IMR-90 (cell line): ENCODE measurements around the gene EPM2AIP1. TPM values are rescaled to one million over a fixed set of nuclear protein-coding genes. Genes with fewer than 3 reads are reported as not detected.

Experiments
- ATAC-seq: fragments of 200-7000 bp; cut with Tn5 transposase; 2 replicates; pipeline ENCODE4 v1.9.1; 2020; ENCODE audit warnings: low read depth, mild to moderate bottlenecking, moderate library complexity
- BruUV-seq: library from RNA; stranded (reverse); fragments of 400-500 nt; replicated peaks from 2 replicates; lab custom pipeline; 2021; lab: Mats Ljungman, UMichigan
- CTCF ChIA-PET: fragments of 300-600 bp; formaldehyde crosslinking; extraction: SDS; loops from one replicate; lab custom pipeline; 2021; ENCODE audit warnings: antibody characterized with exemption; lab: Yijun Ruan, JAX
- POLR2A ChIA-PET: fragments of 300-600 bp; sonication (Branson Sonifier 250); formaldehyde crosslinking; loops from one replicate; lab custom pipeline; 2022; ENCODE audit warnings: antibody characterized with exemption; ENCODE audit not compliant: unreplicated experiment; lab: Charles Lee
- DNase-seq: peaks from one replicate; pipeline ENCODE4 v3.0.0; 2013
- H2AFZ ChIP-seq: replicated peaks from 2 replicates; pipeline ENCODE3; 2013; ENCODE audit warnings: low read length, mild to moderate bottlenecking; ENCODE audit not compliant: poor library complexity
- H2AK5ac ChIP-seq: 2 replicates; pipeline ENCODE4 v1.6.1; 2013; ENCODE audit warnings: low read depth, low read length, inconsistent platforms
- H2AK9ac ChIP-seq: replicated peaks from 2 replicates; pipeline ENCODE3; 2013; ENCODE audit warnings: mild to moderate bottlenecking, low read depth, low read length, moderate library complexity; ENCODE audit not compliant: poor library complexity
- H2BK120ac ChIP-seq: 2 replicates; pipeline ENCODE4 v1.6.1; 2013; ENCODE audit warnings: low read depth, low read length, inconsistent platforms
- H2BK15ac ChIP-seq: 3 replicates; pipeline ENCODE4 v1.6.1; 2013; ENCODE audit warnings: low read depth, low read length, inconsistent platforms
- H2BK20ac ChIP-seq: 2 replicates; pipeline ENCODE4 v1.6.1; 2013; ENCODE audit warnings: low read depth, mild to moderate bottlenecking, inconsistent platforms, low read length, moderate library complexity
- H2BK5ac ChIP-seq: 2 replicates; pipeline ENCODE4 v1.6.1; 2013; ENCODE audit warnings: mild to moderate bottlenecking, low read depth, low read length, inconsistent platforms; ENCODE audit not compliant: poor library complexity, severe bottlenecking
- H3K14ac ChIP-seq: replicated peaks from 2 replicates; pipeline ENCODE4 v1.6.1; 2013; ENCODE audit warnings: low read depth, low read length, inconsistent platforms
- H3K18ac ChIP-seq: 2 replicates; pipeline ENCODE4 v1.6.1; 2013; ENCODE audit warnings: low read depth, low read length, control low read depth
- H3K23ac ChIP-seq: 2 replicates; pipeline ENCODE4 v1.6.1; 2013; ENCODE audit warnings: low read depth, low read length, inconsistent platforms
- H3K27ac ChIP-seq: 2 replicates; pipeline ENCODE4 v1.5.1; 2013; ENCODE audit warnings: mild to moderate bottlenecking, control low read depth, low read length; ENCODE audit not compliant: insufficient read depth
- H3K27me3 ChIP-seq: 2 replicates; pipeline ENCODE4 v1.6.1; 2013; ENCODE audit warnings: low read length; ENCODE audit not compliant: control insufficient read depth, insufficient read depth
- H3K36me3 ChIP-seq: 2 replicates; pipeline ENCODE4 v1.6.1; 2013; ENCODE audit warnings: low read length, mixed read lengths; ENCODE audit not compliant: control insufficient read depth, insufficient read depth
- H3K4ac ChIP-seq: 2 replicates; pipeline ENCODE4 v1.6.1; 2013; ENCODE audit warnings: low read depth, low read length, inconsistent platforms
- H3K4me1 ChIP-seq: 2 replicates; pipeline ENCODE4 v1.6.1; 2013; ENCODE audit warnings: low read length, mixed read lengths; ENCODE audit not compliant: control insufficient read depth, insufficient read depth
- H3K4me2 ChIP-seq: 2 replicates; pipeline ENCODE4 v1.6.1; 2013; ENCODE audit warnings: low read depth, mild to moderate bottlenecking, control low read depth, low read length, moderate library complexity
- H3K4me3 ChIP-seq: 2 replicates; pipeline ENCODE4 v1.5.1; 2013; ENCODE audit warnings: low read depth, mild to moderate bottlenecking, control low read depth, low read length, moderate library complexity; ENCODE audit not compliant: insufficient read depth
- H3K56ac ChIP-seq: 2 replicates; pipeline ENCODE4 v1.6.1; 2013; ENCODE audit warnings: low read length, inconsistent platforms; ENCODE audit not compliant: insufficient read depth; ENCODE audit errors: extremely low read depth
- H3K79me1 ChIP-seq, 2 experiments: 2 replicates each; pipeline ENCODE4 v1.6.1; 2013; ENCODE audit warnings: low read length in 2 of 2, inconsistent platforms in 1 of 2, low read depth in 1 of 2
- H3K9ac ChIP-seq: 2 replicates; pipeline ENCODE4 v1.6.1; 2013; ENCODE audit warnings: low read depth, low read length, control low read depth
- H3K9me1 ChIP-seq: 2 replicates; pipeline ENCODE4 v1.6.1; 2013; ENCODE audit warnings: low read length, inconsistent platforms; ENCODE audit not compliant: insufficient read depth
- H3K9me3 ChIP-seq: 2 replicates; pipeline ENCODE4 v1.6.1; 2013; ENCODE audit warnings: low read length; ENCODE audit not compliant: control insufficient read depth, insufficient read depth
- H4K20me1 ChIP-seq: 2 replicates; pipeline ENCODE4 v1.6.1; 2013; ENCODE audit warnings: low read length, inconsistent platforms; ENCODE audit not compliant: insufficient read depth
- H4K5ac ChIP-seq: 2 replicates; pipeline ENCODE4 v1.6.1; 2013; ENCODE audit warnings: mild to moderate bottlenecking, low read depth, low read length, control low read depth
- H4K8ac ChIP-seq, 2 experiments: 2 replicates each; pipeline ENCODE4 v1.6.1; 2013; ENCODE audit warnings: low read depth in 2 of 2, low read length in 2 of 2, control low read depth in 1 of 2, inconsistent platforms in 1 of 2
- H4K91ac ChIP-seq: 2 replicates; pipeline ENCODE4 v1.6.1; 2013; ENCODE audit warnings: low read depth, low read length, inconsistent platforms; ENCODE audit not compliant: insufficient read depth
- BHLHE40 ChIP-seq: fragments of 150-350 bp; IDR thresholded peaks from 2 replicates; pipeline ENCODE4 v1.6.1; 2016; ENCODE audit warnings: mild to moderate bottlenecking, low read depth, low read length
- CEBPB ChIP-seq: IDR thresholded peaks from 2 replicates; pipeline ENCODE4 v1.6.1; 2012; ENCODE audit warnings: low read depth, low read length, improper control_type of control experiment
- CHD1 ChIP-seq: IDR thresholded peaks from 2 replicates; pipeline ENCODE4 v1.6.1; 2012; ENCODE audit warnings: low read depth, low read length, improper control_type of control experiment
- FOS ChIP-seq: fragments of 150-350 bp; IDR thresholded peaks from 2 replicates; pipeline ENCODE4 v1.6.1; 2016; ENCODE audit warnings: low read depth, low read length
- MAFK ChIP-seq: IDR thresholded peaks from 2 replicates; pipeline ENCODE4 v1.6.1; 2012; ENCODE audit warnings: low read depth, low read length, improper control_type of control experiment
- MAZ ChIP-seq: IDR thresholded peaks from 2 replicates; pipeline ENCODE4 v1.6.1; 2012; ENCODE audit warnings: low read depth, mild to moderate bottlenecking, low read length, improper control_type of control experiment, moderate library complexity, borderline replicate concordance
- MXI1 ChIP-seq: IDR thresholded peaks from 2 replicates; pipeline ENCODE4 v1.6.1; 2012; ENCODE audit warnings: low read depth, mild to moderate bottlenecking, low read length, moderate library complexity, borderline replicate concordance
- NFE2L2 ChIP-seq: fragments of 150-350 bp; IDR thresholded peaks from 2 replicates; pipeline ENCODE4 v1.6.1; 2016; ENCODE audit warnings: low read depth, mild to moderate bottlenecking, low read length
- POLR2A ChIP-seq: IDR thresholded peaks from 2 replicates; pipeline ENCODE4 v1.6.1; 2012; ENCODE audit warnings: mild to moderate bottlenecking, low read depth, low read length
- RAD21 ChIP-seq: IDR thresholded peaks from 2 replicates; pipeline ENCODE4 v1.6.1; 2012; ENCODE audit warnings: low read length, improper control_type of control experiment
- RCOR1 ChIP-seq: IDR thresholded peaks from 2 replicates; pipeline ENCODE4 v1.6.1; 2012; ENCODE audit warnings: mild to moderate bottlenecking, low read length, improper control_type of control experiment; ENCODE audit not compliant: insufficient replicate concordance
- RFX5 ChIP-seq: IDR thresholded peaks from 2 replicates; pipeline ENCODE4 v1.8.0; 2012; ENCODE audit warnings: low read depth, mild to moderate bottlenecking, low read length, moderate library complexity
- SMC3 ChIP-seq: fragments of 150-350 bp; IDR thresholded peaks from 2 replicates; pipeline ENCODE4 v1.6.1; 2016; ENCODE audit warnings: low read depth, mild to moderate bottlenecking, antibody characterized with exemption, low read length, moderate library complexity
- WGBS, 2 experiments: methylation state at CpG; one replicate each; pipeline versions ENCODE4 v1.1.5 to v1.1.7; 2013; ENCODE audit warnings: missing lambda C conversion rate in 2 of 2; ENCODE audit not compliant: insufficient read length in 1 of 2; ENCODE audit errors: extremely low coverage in 2 of 2; 5-methylcytosine and 5-hydroxymethylcytosine counted together
- dilution Hi-C: fragments of 300-500 bp; cut with HindIII; formaldehyde crosslinking; loops from one replicate; pipeline ENCODE4 v1.14.3; 2018; ENCODE audit warnings: low sequenced_read_pairs; ENCODE audit not compliant: unreplicated experiment
- in situ Hi-C: fragments of 300-500 bp; cut with MboI; formaldehyde crosslinking; loops from 3 replicates; pipeline ENCODE4 v1.14.3; 2019; ENCODE audit warnings: low sequenced_read_pairs, inconsistent platforms, mixed read lengths
- intact Hi-C: fragments of 100-400 bp; cut with micrococcal nuclease; formaldehyde crosslinking; loops from 2 replicates; pipeline ENCODE4 v1.10.0; 2022
- polyA plus RNA-seq, 3 experiments: library from polyadenylated mRNA; depleted of rRNA; stranded (reverse); fragments of >200 nt; gene quantifications; 2 replicates each; pipeline ENCODE4 v1.2.3, GENCODE V29; 2012; ENCODE audit warnings: low replicate concordance in 1 of 3
- total RNA-seq: library from RNA; depleted of rRNA; stranded (reverse); fragments of >200 nt; gene quantifications from 2 replicates; pipeline ENCODE4 v1.2.3, GENCODE V29; 2012
- TF ChIP-seq, protein P1 (sequence below): fragments of 150-350 bp; IDR thresholded peaks from 2 replicates; pipeline ENCODE4 v1.6.1; 2016; ENCODE audit warnings: low read depth, mild to moderate bottlenecking, low read length, moderate library complexity, borderline replicate concordance
- TF ChIP-seq, protein P2 (sequence below): conservative IDR thresholded peaks from 2 replicates; pipeline ENCODE4 v1.5.1; 2012; ENCODE audit warnings: mild to moderate bottlenecking, low read depth, low read length, improper control_type of control experiment
- TF ChIP-seq, protein P3 (sequence below): fragments of 150-350 bp; IDR thresholded peaks from 2 replicates; pipeline ENCODE4 v1.6.1; 2017; ENCODE audit warnings: mild to moderate bottlenecking, antibody characterized with exemption, low read length, low read depth

EPM2AIP1 gene
- total and polyA plus RNA-seq, 2 of the 4 experiments (the other 2 are of a cell fraction) = 6.4 to 13.4 TPM

DNA sequence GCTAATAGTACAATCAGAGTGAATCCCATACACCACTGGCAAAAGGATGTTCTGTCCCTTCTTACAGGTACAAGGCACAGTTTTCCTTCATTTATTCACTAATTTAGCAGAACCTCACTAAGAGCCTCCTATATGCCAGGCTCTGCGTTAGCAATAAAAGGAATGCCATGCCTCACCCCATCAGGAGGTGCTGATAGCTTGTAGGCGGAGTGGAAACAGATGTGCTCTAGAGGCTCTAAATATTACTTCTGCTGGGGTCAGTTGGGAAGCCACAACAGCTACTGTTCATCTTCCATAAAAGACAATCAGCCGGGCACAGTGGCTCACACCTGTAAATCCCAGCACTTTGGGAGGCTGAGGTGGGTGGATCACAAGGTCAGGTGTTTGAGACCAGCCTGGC, 24.8 kb upstream of the EPM2AIP1 start:
- H3K4me1 ChIP-seq = no peaks in the 10 kb centered on the region
- H3K18ac ChIP-seq = no peak overlapping the region
- CTCF ChIA-PET = no interaction called here
- POLR2A ChIA-PET = no interaction called here
- H3K23ac ChIP-seq = no peak overlapping the region
- H3K27me3 ChIP-seq = no peaks in the 10 kb centered on the region
- H4K91ac ChIP-seq = no peak overlapping the region
- H2AK9ac ChIP-seq = no peak overlapping the region
- H3K56ac ChIP-seq = no peak overlapping the region
- peaks cover 49% of the 10 kb centered on the region for H3K36me3 ChIP-seq
- TF ChIP-seq BHLHE40 (no peak), MXI1 (no peak), RCOR1 (no peak), POLR2A (no peak), FOS (no peak), CEBPB (no peak), CHD1 (no peak), RFX5 (no peak), NFE2L2 (no peak), SMC3 (no peak), MAFK (no peak), RAD21 (no peak), MAZ (no peak)
- TF ChIP-seq, protein P1, sequence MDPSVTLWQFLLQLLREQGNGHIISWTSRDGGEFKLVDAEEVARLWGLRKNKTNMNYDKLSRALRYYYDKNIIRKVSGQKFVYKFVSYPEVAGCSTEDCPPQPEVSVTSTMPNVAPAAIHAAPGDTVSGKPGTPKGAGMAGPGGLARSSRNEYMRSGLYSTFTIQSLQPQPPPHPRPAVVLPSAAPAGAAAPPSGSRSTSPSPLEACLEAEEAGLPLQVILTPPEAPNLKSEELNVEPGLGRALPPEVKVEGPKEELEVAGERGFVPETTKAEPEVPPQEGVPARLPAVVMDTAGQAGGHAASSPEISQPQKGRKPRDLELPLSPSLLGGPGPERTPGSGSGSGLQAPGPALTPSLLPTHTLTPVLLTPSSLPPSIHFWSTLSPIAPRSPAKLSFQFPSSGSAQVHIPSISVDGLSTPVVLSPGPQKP = no peak
- TF ChIP-seq, protein P2, sequence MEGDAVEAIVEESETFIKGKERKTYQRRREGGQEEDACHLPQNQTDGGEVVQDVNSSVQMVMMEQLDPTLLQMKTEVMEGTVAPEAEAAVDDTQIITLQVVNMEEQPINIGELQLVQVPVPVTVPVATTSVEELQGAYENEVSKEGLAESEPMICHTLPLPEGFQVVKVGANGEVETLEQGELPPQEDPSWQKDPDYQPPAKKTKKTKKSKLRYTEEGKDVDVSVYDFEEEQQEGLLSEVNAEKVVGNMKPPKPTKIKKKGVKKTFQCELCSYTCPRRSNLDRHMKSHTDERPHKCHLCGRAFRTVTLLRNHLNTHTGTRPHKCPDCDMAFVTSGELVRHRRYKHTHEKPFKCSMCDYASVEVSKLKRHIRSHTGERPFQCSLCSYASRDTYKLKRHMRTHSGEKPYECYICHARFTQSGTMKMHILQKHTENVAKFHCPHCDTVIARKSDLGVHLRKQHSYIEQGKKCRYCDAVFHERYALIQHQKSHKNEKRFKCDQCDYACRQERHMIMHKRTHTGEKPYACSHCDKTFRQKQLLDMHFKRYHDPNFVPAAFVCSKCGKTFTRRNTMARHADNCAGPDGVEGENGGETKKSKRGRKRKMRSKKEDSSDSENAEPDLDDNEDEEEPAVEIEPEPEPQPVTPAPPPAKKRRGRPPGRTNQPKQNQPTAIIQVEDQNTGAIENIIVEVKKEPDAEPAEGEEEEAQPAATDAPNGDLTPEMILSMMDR = no peak
- TF ChIP-seq, protein P3, sequence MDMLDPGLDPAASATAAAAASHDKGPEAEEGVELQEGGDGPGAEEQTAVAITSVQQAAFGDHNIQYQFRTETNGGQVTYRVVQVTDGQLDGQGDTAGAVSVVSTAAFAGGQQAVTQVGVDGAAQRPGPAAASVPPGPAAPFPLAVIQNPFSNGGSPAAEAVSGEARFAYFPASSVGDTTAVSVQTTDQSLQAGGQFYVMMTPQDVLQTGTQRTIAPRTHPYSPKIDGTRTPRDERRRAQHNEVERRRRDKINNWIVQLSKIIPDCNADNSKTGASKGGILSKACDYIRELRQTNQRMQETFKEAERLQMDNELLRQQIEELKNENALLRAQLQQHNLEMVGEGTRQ = no peak
- no TSS peak for BruUV-seq
- H3K4me2 ChIP-seq = no peak overlapping the region
- no peaks in the 10 kb centered on the region for H3K9me1 ChIP-seq
- in situ Hi-C loops (no loop called here), intact Hi-C loops (no loop called here), dilution Hi-C loops (no loop called here)
- no peaks in the 10 kb centered on the region for H3K79me1 ChIP-seq
- no peak overlapping the region for H3K9ac ChIP-seq
- no peak overlapping the region for H2BK5ac ChIP-seq
- H4K5ac ChIP-seq = no peak overlapping the region
- ATAC-seq (no peak), DNase-seq (no peak)
- no peak overlapping the region for H3K14ac ChIP-seq
- H2BK15ac ChIP-seq = no peak overlapping the region
- H3K9me3 ChIP-seq = no peaks in the 10 kb centered on the region
- H2BK20ac ChIP-seq = no peak overlapping the region
- no peak overlapping the region for H2BK120ac ChIP-seq
- no CpG with 5 or more reads among the region's 3 CpGs for WGBS, 2 experiments
- no peak overlapping the region for H2AK5ac ChIP-seq
- H3K4ac ChIP-seq = no peak overlapping the region
- no peaks in the 10 kb centered on the region for H4K20me1 ChIP-seq
- no peak overlapping the region for H3K27ac ChIP-seq
- H4K8ac ChIP-seq = no peak overlapping the region
- H3K4me3 ChIP-seq = no peak overlapping the region
- no peak overlapping the region for H2AFZ ChIP-seq
